Smooth muscle cell (in vitro differentiated cells): ENCODE data around the gene ASB15. TPM values are rescaled to one million over a fixed set of nuclear protein-coding genes. Genes with fewer than 3 reads are reported as not detected.

Experiments used
- DNase-seq: peaks from one replicate; lab custom pipeline; 2025; ENCODE audit not compliant: unreplicated experiment; lab: John Stamatoyannopoulos, UW
- H2AFZ ChIP-seq: fragments of 200-600 bp; sonication (generic); 2 replicates; pipeline ENCODE4 v1.6.0; 2016; ENCODE audit warnings: antibody characterized with exemption, low read depth, mild to moderate bottlenecking
- H3F3A ChIP-seq: fragments of 200-600 bp; sonication (generic); 2 replicates; pipeline ENCODE4 v1.6.0; 2017; ENCODE audit warnings: antibody characterized with exemption, low read depth
- H3K27ac ChIP-seq: fragments of 200-600 bp; sonication (generic); 2 replicates; pipeline ENCODE4 v1.5.1; 2016; ENCODE audit warnings: low read depth, mild to moderate bottlenecking
- H3K27me3 ChIP-seq: fragments of 200-600 bp; sonication (generic); 2 replicates; pipeline ENCODE4 v1.6.1; 2016; ENCODE audit warnings: low read depth, mild to moderate bottlenecking
- H3K36me3 ChIP-seq: fragments of 200-600 bp; sonication (generic); 2 replicates; pipeline ENCODE4 v1.5.1; 2016; ENCODE audit warnings: low read depth
- H3K4me1 ChIP-seq: fragments of 200-600 bp; sonication (generic); 2 replicates; pipeline ENCODE4 v1.5.1; 2016; ENCODE audit warnings: low read depth
- H3K4me2 ChIP-seq: fragments of 200-600 bp; sonication (generic); 2 replicates; pipeline ENCODE4 v1.6.0; 2016; ENCODE audit warnings: mild to moderate bottlenecking
- H3K4me3 ChIP-seq: fragments of 200-600 bp; sonication (generic); 2 replicates; pipeline ENCODE4 v1.5.1; 2016; ENCODE audit warnings: mild to moderate bottlenecking
- H3K79me2 ChIP-seq: fragments of 200-600 bp; sonication (generic); 2 replicates; pipeline ENCODE4 v1.6.0; 2016; ENCODE audit warnings: low read depth, mild to moderate bottlenecking
- H3K9ac ChIP-seq: fragments of 200-600 bp; sonication (generic); 2 replicates; pipeline ENCODE4 v1.6.0; 2016; ENCODE audit warnings: low read depth
- H3K9me3 ChIP-seq: fragments of 200-600 bp; sonication (generic); replicated peaks from 2 replicates; pipeline ENCODE4 v1.5.1; 2016; ENCODE audit warnings: low read depth
- H4K20me1 ChIP-seq: fragments of 200-600 bp; sonication (generic); 2 replicates; pipeline ENCODE4 v1.6.0; 2016; ENCODE audit warnings: low read depth
- CTCF ChIP-seq: fragments of 200-600 bp; sonication (generic); IDR thresholded peaks from 2 replicates; pipeline ENCODE4 v1.5.1; 2017; ENCODE audit warnings: borderline replicate concordance, mild to moderate bottlenecking, antibody characterized with exemption; ENCODE audit not compliant: insufficient read depth, poor library complexity, severe bottlenecking
- WGBS: methylation state at CpG from one replicate; pipeline ENCODE4 v1.1.7; 2016; ENCODE audit warnings: low lambda C conversion rate; 5-methylcytosine and 5-hydroxymethylcytosine counted together
- polyA plus RNA-seq: library from polyadenylated mRNA; unstranded; fragments of >200 nt; fragmentation: Nextera tagmentation; extraction: Ambion mirVana; gene quantifications from 2 replicates; pipeline ENCODE4 v1.2.1, GENCODE V29; 2016
- total RNA-seq: library from RNA; depleted of rRNA; stranded (reverse); fragments of >200 nt; gene quantifications from 2 replicates; pipeline ENCODE4 v1.2.3, GENCODE V29; 2014

The ASB15 gene
- total and polyA plus RNA-seq, 2 experiments from 2014 or later: 0.07 TPM; not detected in 1

GRCh38 chr7:123635551-123636359 is 34.1 kb downstream of the ASB15 start:
- no peaks in the 10 kb centered on the region for H3K79me2 ChIP-seq
- H3K4me3 ChIP-seq: no peak overlapping the region
- H3K27me3 ChIP-seq: no peaks in the 10 kb centered on the region
- DNase-seq: no peak
- no peak overlapping the region for H2AFZ ChIP-seq
- WGBS: 59% methylated on average over 4 of the region's 4 CpGs
- H3F3A ChIP-seq: no peaks in the 10 kb centered on the region
- no peak overlapping the region for H3K27ac ChIP-seq
- peaks cover 5% of the 10 kb centered on the region for H3K4me1 ChIP-seq
- H3K9ac ChIP-seq: no peak overlapping the region
- no peaks in the 10 kb centered on the region for H3K36me3 ChIP-seq
- peak; percentile 63 for TF ChIP-seq CTCF
- H3K4me2 ChIP-seq: no peak overlapping the region
- H3K9me3 ChIP-seq: no peaks in the 10 kb centered on the region
- H4K20me1 ChIP-seq: no peaks in the 10 kb centered on the region

GRCh38 chr7:123637203-123637602 is 35.6 kb downstream of the ASB15 start:
- Histone ChIP-seq H3K9ac (no peak overlapping the region), H3K4me2 (no peak overlapping the region), H3F3A (peaks cover 3% of the 10 kb centered on the region), H4K20me1 (no peaks in the 10 kb centered on the region), H3K4me1 (peaks cover 5% of the 10 kb centered on the region), H3K27ac (no peak overlapping the region), H2AFZ (peak overlapping the region; percentile 38), H3K36me3 (no peaks in the 10 kb centered on the region), H3K9me3 (no peaks in the 10 kb centered on the region), H3K79me2 (no peaks in the 10 kb centered on the region), H3K27me3 (no peaks in the 10 kb centered on the region), H3K4me3 (no peak overlapping the region)
- DNase-seq: no peak
- no peak for TF ChIP-seq CTCF
- 32% methylated on average over 3 of the region's 3 CpGs for WGBS

- no peak overlapping the region for H2AFZ ChIP-seq
- 26% methylated on average over 2 of the region's 2 CpGs for WGBS
- no peak for TF ChIP-seq CTCF
These were observed 36.3 kb downstream of the ASB15 start for GRCh38 chr7:123637878-123638277.

GRCh38 chr7:123639631-123640030 is 38.0 kb downstream of the ASB15 start:
- Histone ChIP-seq H3K4me3 (no peak overlapping the region), H3K36me3 (no peaks in the 10 kb centered on the region), H3K4me2 (no peak overlapping the region), H3K27me3 (no peaks in the 10 kb centered on the region), H2AFZ (no peak overlapping the region), H4K20me1 (no peaks in the 10 kb centered on the region), H3K27ac (no peak overlapping the region), H3K4me1 (peaks cover 18% of the 10 kb centered on the region), H3K9ac (no peak overlapping the region), H3K9me3 (no peaks in the 10 kb centered on the region), H3K79me2 (no peaks in the 10 kb centered on the region), H3F3A (peaks cover 12% of the 10 kb centered on the region)
- WGBS: 92% methylated on average over 2 of the region's 2 CpGs
- TF ChIP-seq CTCF: no peak
- DNase-seq: no peak

More at GRCh38 chr7:123637878-123638277, 36.3 kb downstream of the ASB15 start:
- H3K4me1 ChIP-seq: peaks cover 5% of the 10 kb centered on the region
- H3F3A ChIP-seq: peaks cover 7% of the 10 kb centered on the region
- no peaks in the 10 kb centered on the region for H3K9me3 ChIP-seq
- no peaks in the 10 kb centered on the region for H3K27me3 ChIP-seq
- no peak overlapping the region for H3K27ac ChIP-seq
- no peaks in the 10 kb centered on the region for H3K36me3 ChIP-seq
- no peaks in the 10 kb centered on the region for H4K20me1 ChIP-seq
- no peak overlapping the region for H3K4me3 ChIP-seq
- no peaks in the 10 kb centered on the region for H3K79me2 ChIP-seq
- no peak overlapping the region for H3K9ac ChIP-seq
- H3K4me2 ChIP-seq: no peak overlapping the region
- no peak for DNase-seq
